Aorta (tissue), 5 donors: Measurements from ENCODE around the gene PTGIR. TPM values are rescaled to one million over a fixed set of nuclear protein-coding genes. Genes with fewer than 3 reads are reported as not detected.

Experiments used
- ATAC-seq: fragments of 200-7000 bp; cut with Tn5 transposase; one replicate; pipeline ENCODE4 v1.9.1; 2022; ENCODE audit warnings: moderate library complexity; ENCODE audit not compliant: low FRiP score
- DNase-seq, 2 donors: peaks; one replicate each; pipeline ENCODE4 v3.0.0-alpha.2; 2020
- H3K27ac ChIP-seq, 2 donors: one replicate each; pipeline ENCODE4 v1.5.1; 2013; ENCODE audit warnings: low read length in 2 of 2, mild to moderate bottlenecking in 2 of 2, moderate library complexity in 2 of 2, control low read depth in 1 of 2, inconsistent platforms in 1 of 2, low read depth in 1 of 2
- H3K27me3 ChIP-seq, 2 donors: one replicate each; pipeline ENCODE4 v1.6.1; 2013; ENCODE audit warnings: control low read depth in 1 of 2, low read length in 1 of 2, mild to moderate bottlenecking in 1 of 2, moderate library complexity in 1 of 2; ENCODE audit not compliant: insufficient read depth in 2 of 2, control insufficient read depth in 1 of 2
- H3K36me3 ChIP-seq, 2 donors: one replicate each; pipeline ENCODE4 v1.6.1; 2013; ENCODE audit warnings: control low read depth in 1 of 2, low read length in 1 of 2, mild to moderate bottlenecking in 1 of 2; ENCODE audit not compliant: insufficient read depth in 2 of 2, control insufficient read depth in 1 of 2
- H3K4me1 ChIP-seq, 2 donors: one replicate each; pipeline ENCODE4 v1.6.1; 2013; ENCODE audit warnings: low read length in 2 of 2, control low read depth in 1 of 2, mild to moderate bottlenecking in 1 of 2, moderate library complexity in 1 of 2; ENCODE audit not compliant: insufficient read depth in 2 of 2, control insufficient read depth in 1 of 2
- H3K4me3 ChIP-seq, 2 donors: one replicate each; pipeline ENCODE4 v1.5.1; 2013; ENCODE audit warnings: low read length in 2 of 2, control low read depth in 1 of 2, mild to moderate bottlenecking in 1 of 2
- H3K9me3 ChIP-seq: one replicate; pipeline ENCODE4 v1.6.1; 2013; ENCODE audit warnings: mild to moderate bottlenecking, low read length; ENCODE audit not compliant: control insufficient read depth
- WGBS, 2 donors: extraction: QIAGEN DNeasy Blood & Tissue Kit; methylation state at CpG; one replicate each; pipeline ENCODE4 v1.1.7; 2013; 5-methylcytosine and 5-hydroxymethylcytosine counted together
- intact Hi-C, 2 donors: fragments of 100-400 bp; cut with DNase I; formaldehyde crosslinking; loops; one replicate each; pipeline versions ENCODE4 v1.14.2 to v1.15.0; 2022
- polyA plus RNA-seq, 2 donors: library from polyadenylated mRNA; stranded (reverse); fragments of 200-250 nt; gene quantifications; one replicate each; pipeline ENCODE4 v1.2.3, GENCODE V29; 2013
- total RNA-seq, 2 donors: library from RNA; stranded (reverse); fragmentation: NEBNext Ultra II Directional; extraction: Animal tissue kit (Norgen Biotek cat#: 25700); gene quantifications; one replicate each; pipeline ENCODE4 v1.2.1, GENCODE V29; 2021
- donor health status: healthy with polysubstance abuse.
- donor health status: Bipolar disorder and iron deficiency.
- donor health status: DM: no; HTN: no; CAD: no.
- donor health status: DM: no; HTN: no; CAD: no.
- donor health status: DM: yes; HTN: yes; CAD: no.

Gene PTGIR
- total and polyA plus RNA-seq, 4 donors, result 17.3 to 119 (median 70.6) TPM

- H3K27me3 ChIP-seq, result no peaks in the 10 kb centered on the region
- no peaks in the 10 kb centered on the region for H3K36me3 ChIP-seq
- intact Hi-C loops, result no loop called here
- H3K4me3 ChIP-seq, result no peak overlapping the region
- H3K9me3 ChIP-seq, result no peaks in the 10 kb centered on the region
- no peak for DNase-seq
- no peak overlapping the region for H3K27ac ChIP-seq
- ATAC-seq, result no peak
- 96 to 98% methylated on average over 4 of the region's 4 CpGs for WGBS, 2 donors
- no peaks in the 10 kb centered on the region for H3K4me1 ChIP-seq
These were observed 33.6 kb downstream of the PTGIR start for GRCh38 chr19:46591254-46591653.

- H3K4me1 ChIP-seq, result no peaks in the 10 kb centered on the region
- no peak overlapping the region for H3K4me3 ChIP-seq
- intact Hi-C loops, result no loop called here
- no peak overlapping the region for H3K27ac ChIP-seq
- DNase-seq, result no peak
- no peaks in the 10 kb centered on the region for H3K36me3 ChIP-seq
- no peaks in the 10 kb centered on the region for H3K27me3 ChIP-seq
- 87 to 93% methylated on average over 3 of the region's 3 CpGs for WGBS, 2 donors
- no peak for ATAC-seq
- no peaks in the 10 kb centered on the region for H3K9me3 ChIP-seq
These were observed 37.0 kb downstream of the PTGIR start for GRCh38 chr19:46587861-46588260.

- ATAC-seq (no peak), DNase-seq (no peak)
- Histone ChIP-seq H3K27me3 (no peaks in the 10 kb centered on the region), H3K4me1 (no peaks in the 10 kb centered on the region), H3K9me3 (no peaks in the 10 kb centered on the region), H3K4me3 (no peak overlapping the region), H3K27ac (no peak overlapping the region), H3K36me3 (no peaks in the 10 kb centered on the region)
- 68 to 70% methylated on average over 4 of the region's 4 CpGs for WGBS, 2 donors
- intact Hi-C loops, result no loop called here
These were observed 38.6 kb downstream of the PTGIR start for GRCh38 chr19:46586294-46586693.

- intact Hi-C loops, result no loop called here
- Histone ChIP-seq H3K36me3 (no peaks in the 10 kb centered on the region), H3K4me3 (no peak overlapping the region), H3K27me3 (no peaks in the 10 kb centered on the region), H3K27ac (no peak overlapping the region), H3K9me3 (no peaks in the 10 kb centered on the region), H3K4me1 (no peaks in the 10 kb centered on the region)
- DNase-seq, result no peak
- WGBS, 2 donors, result 88 to 89% methylated on average over 1 of the region's 1 CpG
- no peak for ATAC-seq
These were observed 39.4 kb downstream of the PTGIR start for GRCh38 chr19:46585539-46585938.

GRCh38 chr19:46580247-46580646 is 44.6 kb downstream of the PTGIR start:
- Histone ChIP-seq H3K4me1 (no peaks in the 10 kb centered on the region), H3K27me3 (no peaks in the 10 kb centered on the region), H3K27ac (no peak overlapping the region), H3K4me3 (no peak overlapping the region), H3K36me3 (no peaks in the 10 kb centered on the region), H3K9me3 (no peaks in the 10 kb centered on the region)
- intact Hi-C loops, result no loop called here
- DNase-seq (no peak), ATAC-seq (no peak)
- 89% methylated on average over 2 of the region's 2 CpGs for WGBS, 2 donors

- Histone ChIP-seq H3K4me1 (no peaks in the 10 kb centered on the region), H3K27me3 (no peaks in the 10 kb centered on the region), H3K9me3 (no peaks in the 10 kb centered on the region), H3K4me3 (no peak overlapping the region), H3K36me3 (no peaks in the 10 kb centered on the region), H3K27ac (no peak overlapping the region)
- intact Hi-C loops, result no loop called here
- DNase-seq, result no peak
- WGBS, 2 donors, result 23 to 54% methylated on average over 8 of the region's 8 CpGs
- ATAC-seq, result no peak
These were observed 45.5 kb downstream of the PTGIR start for GRCh38 chr19:46579361-46579879.

GRCh38 chr19:46578450-46578849 is 46.4 kb downstream of the PTGIR start:
- H3K9me3 ChIP-seq, result no peaks in the 10 kb centered on the region
- no peaks in the 10 kb centered on the region for H3K36me3 ChIP-seq
- 95 to 98% methylated on average over 4 of the region's 4 CpGs for WGBS, 2 donors
- no peaks in the 10 kb centered on the region for H3K27me3 ChIP-seq
- no peak overlapping the region for H3K27ac ChIP-seq
- no peak overlapping the region for H3K4me3 ChIP-seq
- intact Hi-C loops, result no loop called here
- ATAC-seq, result no peak
- no peak for DNase-seq
- H3K4me1 ChIP-seq, result no peaks in the 10 kb centered on the region

GRCh38 chr19:46574533-46574932 is 50.4 kb downstream of the PTGIR start:
- Histone ChIP-seq H3K4me3 (no peak overlapping the region), H3K9me3 (no peaks in the 10 kb centered on the region), H3K27ac (no peak overlapping the region), H3K4me1 (no peaks in the 10 kb centered on the region), H3K36me3 (no peaks in the 10 kb centered on the region), H3K27me3 (no peaks in the 10 kb centered on the region)
- ATAC-seq (no peak), DNase-seq (no peak)
- WGBS, 2 donors, result 74 to 77% methylated on average over 11 of the region's 11 CpGs
- intact Hi-C loops, result no loop called here

- Histone ChIP-seq H3K27me3 (no peaks in the 10 kb centered on the region), H3K4me1 (no peaks in the 10 kb centered on the region), H3K4me3 (no peak overlapping the region), H3K9me3 (no peaks in the 10 kb centered on the region), H3K36me3 (no peaks in the 10 kb centered on the region), H3K27ac (no peak overlapping the region)
- no peak for DNase-seq
- 84 to 86% methylated on average over 8 of the region's 8 CpGs for WGBS, 2 donors
- intact Hi-C loops, result no loop called here
- ATAC-seq, result no peak
These were observed 51.0 kb downstream of the PTGIR start for GRCh38 chr19:46573679-46574498.
